MCF 10A (cell line): ENCODE measurements around the gene MAMSTR. TPM values are rescaled to one million over a fixed set of nuclear protein-coding genes. Genes with fewer than 3 reads are reported as not detected.

ENCODE experiments used
- BruUV-seq: library from RNA; stranded (reverse); fragments of 400-500 nt; replicated peaks from 2 replicates; lab custom pipeline; 2021; lab: Mats Ljungman, UMichigan
- CTCF ChIA-PET: fragments of 300-600 bp; sonication (Branson Sonifier 250); formaldehyde crosslinking; extraction: SDS; loops from one replicate; lab custom pipeline; 2021; ENCODE audit warnings: antibody characterized with exemption, inconsistent platforms; lab: Yijun Ruan, JAX
- POLR2A ChIA-PET: fragments of 300-600, 350-650 bp; sonication (Branson Sonifier 250); formaldehyde crosslinking; extraction: SDS; loops from one replicate; lab custom pipeline; 2020; ENCODE audit warnings: antibody characterized with exemption, inconsistent platforms; lab: Yijun Ruan, JAX
- DNase-seq: peaks from one replicate; pipeline ENCODE4 v3.0.0-alpha.2; 2018; ENCODE audit not compliant: unreplicated experiment
- H3K27ac Mint-ChIP-seq: one replicate; pipeline ENCODE4 v1.8.0; 2022; ENCODE audit warnings: mild to moderate bottlenecking, low read depth, mixed read lengths; ENCODE audit not compliant: unreplicated experiment
- H3K27me3 Mint-ChIP-seq: one replicate; pipeline ENCODE4 v1.8.0; 2022; ENCODE audit warnings: mixed read lengths; ENCODE audit not compliant: insufficient read depth, unreplicated experiment
- H3K36me3 Mint-ChIP-seq: one replicate; pipeline ENCODE4 v1.8.0; 2022; ENCODE audit warnings: mild to moderate bottlenecking, moderate library complexity, mixed read lengths; ENCODE audit not compliant: insufficient read depth, unreplicated experiment
- H3K4me1 Mint-ChIP-seq: one replicate; pipeline ENCODE4 v1.8.0; 2022; ENCODE audit warnings: mixed read lengths; ENCODE audit not compliant: insufficient read depth, unreplicated experiment
- H3K4me3 Mint-ChIP-seq: one replicate; pipeline ENCODE4 v1.8.0; 2022; ENCODE audit warnings: mild to moderate bottlenecking, moderate library complexity, mixed read lengths; ENCODE audit not compliant: unreplicated experiment
- H3K9me3 Mint-ChIP-seq: one replicate; pipeline ENCODE4 v1.8.0; 2022; ENCODE audit warnings: mixed read lengths; ENCODE audit not compliant: unreplicated experiment
- intact Hi-C: fragments of 100-400 bp; cut with micrococcal nuclease; formaldehyde crosslinking; loops from 2 replicates; pipeline ENCODE4 v1.14.1; 2022
- total RNA-seq: library from RNA; stranded (reverse); gene quantifications from 2 replicates; pipeline ENCODE4 v1.2.3, GENCODE V29; 2022
- TF ChIP-seq, protein P1 (sequence below): fragments of 200-600 bp; IDR thresholded peaks from one replicate; pipeline ENCODE4 v1.8.0; 2022; ENCODE audit warnings: antibody characterized with exemption, mild to moderate bottlenecking; ENCODE audit not compliant: unreplicated experiment

The MAMSTR gene
- total RNA-seq, 1 experiment from 2014 or later: 0.65 TPM

DNA sequence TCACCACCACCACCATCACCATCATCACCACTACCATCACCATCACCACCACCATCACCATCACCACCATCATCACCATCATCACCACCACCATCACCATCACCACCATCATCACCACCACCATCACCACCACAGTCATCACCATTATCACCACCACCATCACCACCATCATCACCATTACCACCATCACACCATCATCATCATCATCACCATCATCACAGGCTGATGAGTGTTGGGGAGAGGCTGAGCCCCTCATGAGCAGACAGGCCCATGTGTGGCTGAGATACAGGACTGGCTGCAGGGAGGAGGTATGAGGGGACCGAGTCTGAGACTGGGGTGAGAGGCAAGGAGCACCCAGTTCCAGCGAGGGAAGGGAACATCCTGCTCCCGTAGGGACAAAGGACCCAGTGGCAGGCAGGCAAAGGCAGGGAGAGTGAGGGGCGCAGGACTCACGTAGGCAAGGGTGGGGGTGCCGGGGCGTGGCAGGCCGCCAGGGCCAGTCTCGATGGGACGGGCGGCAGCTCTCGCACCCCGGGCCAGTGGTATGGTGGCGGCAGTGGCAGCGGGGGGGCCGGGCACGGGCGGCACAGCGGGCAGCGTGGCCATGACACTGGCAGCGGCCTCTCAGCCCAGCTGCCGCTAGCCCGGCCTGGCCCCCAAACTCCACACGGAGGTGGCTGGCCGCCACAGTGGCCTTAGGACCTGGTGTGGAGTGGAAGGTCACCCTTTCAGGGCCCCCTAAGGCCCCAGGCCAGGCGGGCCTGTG lies 49.4 kb downstream of the MAMSTR start:
- CTCF ChIA-PET: no interaction called here
- H3K9me3 Mint-ChIP-seq: peaks cover 18% of the 10 kb centered on the region
- H3K27me3 Mint-ChIP-seq: no peaks in the 10 kb centered on the region
- DNase-seq: no peak
- H3K4me1 Mint-ChIP-seq: no peaks in the 10 kb centered on the region
- TF ChIP-seq, protein P1, sequence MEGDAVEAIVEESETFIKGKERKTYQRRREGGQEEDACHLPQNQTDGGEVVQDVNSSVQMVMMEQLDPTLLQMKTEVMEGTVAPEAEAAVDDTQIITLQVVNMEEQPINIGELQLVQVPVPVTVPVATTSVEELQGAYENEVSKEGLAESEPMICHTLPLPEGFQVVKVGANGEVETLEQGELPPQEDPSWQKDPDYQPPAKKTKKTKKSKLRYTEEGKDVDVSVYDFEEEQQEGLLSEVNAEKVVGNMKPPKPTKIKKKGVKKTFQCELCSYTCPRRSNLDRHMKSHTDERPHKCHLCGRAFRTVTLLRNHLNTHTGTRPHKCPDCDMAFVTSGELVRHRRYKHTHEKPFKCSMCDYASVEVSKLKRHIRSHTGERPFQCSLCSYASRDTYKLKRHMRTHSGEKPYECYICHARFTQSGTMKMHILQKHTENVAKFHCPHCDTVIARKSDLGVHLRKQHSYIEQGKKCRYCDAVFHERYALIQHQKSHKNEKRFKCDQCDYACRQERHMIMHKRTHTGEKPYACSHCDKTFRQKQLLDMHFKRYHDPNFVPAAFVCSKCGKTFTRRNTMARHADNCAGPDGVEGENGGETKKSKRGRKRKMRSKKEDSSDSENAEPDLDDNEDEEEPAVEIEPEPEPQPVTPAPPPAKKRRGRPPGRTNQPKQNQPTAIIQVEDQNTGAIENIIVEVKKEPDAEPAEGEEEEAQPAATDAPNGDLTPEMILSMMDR: no peak
- no peaks in the 10 kb centered on the region for H3K36me3 Mint-ChIP-seq
- no peak overlapping the region for H3K4me3 Mint-ChIP-seq
- POLR2A ChIA-PET: no interaction called here
- BruUV-seq: no TSS peak
- intact Hi-C loops: no loop called here
- no peak overlapping the region for H3K27ac Mint-ChIP-seq

DNA sequence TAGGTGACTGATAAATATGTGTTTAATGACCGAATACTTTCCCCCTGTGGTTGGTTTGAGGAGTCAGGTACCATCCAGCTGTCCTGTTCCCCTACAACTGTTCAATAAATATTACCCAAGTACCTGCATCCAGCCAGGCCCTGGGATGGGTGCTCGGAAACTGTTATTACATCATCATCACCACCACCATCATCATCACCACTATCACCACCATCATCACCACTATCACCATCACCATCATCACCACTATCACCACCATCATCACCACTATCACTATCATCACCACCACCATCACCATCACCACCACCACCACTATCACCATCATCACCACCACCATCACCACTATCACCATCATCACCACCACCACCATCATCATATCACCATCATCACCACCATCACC lies 50.8 kb downstream of the MAMSTR start:
- Mint-ChIP-seq H3K4me3 (no peak overlapping the region), H3K36me3 (no peaks in the 10 kb centered on the region), H3K27ac (no peak overlapping the region), H3K27me3 (no peaks in the 10 kb centered on the region), H3K4me1 (no peaks in the 10 kb centered on the region), H3K9me3 (peaks cover 18% of the 10 kb centered on the region)
- CTCF ChIA-PET: no interaction called here
- POLR2A ChIA-PET: no interaction called here
- intact Hi-C loops: no loop called here
- no TSS peak for BruUV-seq
- no peak for DNase-seq
- TF ChIP-seq, protein P1: no peak

DNA sequence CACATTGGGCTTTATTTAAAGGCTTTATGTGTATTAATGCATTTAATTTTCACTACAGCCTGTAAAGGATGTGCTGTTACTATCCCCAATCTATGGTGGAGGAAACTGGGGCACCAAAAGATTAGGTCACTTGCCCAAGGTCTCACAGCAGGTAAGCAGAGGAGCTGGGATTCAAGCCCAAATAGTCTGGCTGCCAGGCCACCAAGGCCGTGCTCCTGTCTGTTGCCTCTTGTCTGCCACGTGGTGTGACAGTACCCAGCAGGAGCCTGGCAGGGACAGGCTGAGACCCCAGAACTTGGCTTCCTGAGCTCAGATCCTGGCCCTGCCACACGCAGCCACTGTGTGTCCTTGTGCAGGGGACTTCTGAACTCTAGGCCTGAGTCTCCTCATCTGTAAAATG lies 51.2 kb downstream of the MAMSTR start:
- POLR2A ChIA-PET: no interaction called here

DNA sequence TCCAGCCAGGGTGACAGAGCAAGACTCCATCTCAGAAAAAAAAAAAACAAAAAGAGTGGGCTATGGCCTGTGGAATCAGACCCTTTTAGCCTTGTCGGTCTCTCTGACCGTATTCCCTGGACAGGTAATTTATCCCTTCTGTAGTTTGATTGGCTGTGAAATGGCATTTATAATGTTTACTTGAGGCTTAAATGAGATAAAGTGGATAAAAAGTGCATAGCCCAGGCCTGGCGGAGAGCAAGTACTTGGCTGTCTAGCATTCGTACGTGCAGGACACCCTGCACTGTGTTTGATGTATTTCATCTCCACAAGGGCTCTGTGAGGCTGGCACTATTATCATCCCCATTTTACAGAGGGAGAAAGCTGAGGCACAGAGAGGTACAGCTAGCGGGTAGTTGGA lies 53.7 kb downstream of the MAMSTR start:
- CTCF ChIA-PET: interaction anchor here (0.7 to 2.0 kb wide), 2 partner anchors 9 to 176 kb away, joined by 3 to 12 read pairs; no protein-coding TSS in a partner anchor
- TF ChIP-seq, protein P1: no peak
- Mint-ChIP-seq H3K27ac (no peak overlapping the region), H3K4me1 (peaks cover 4% of the 10 kb centered on the region), H3K4me3 (no peak overlapping the region), H3K9me3 (peaks cover 18% of the 10 kb centered on the region), H3K36me3 (no peaks in the 10 kb centered on the region), H3K27me3 (no peaks in the 10 kb centered on the region)
- intact Hi-C loops: no loop called here
- POLR2A ChIA-PET: no interaction called here
- no peak for DNase-seq
- BruUV-seq: no TSS peak

More for the DNA sequence above, 51.2 kb downstream of the MAMSTR start:
- CTCF ChIA-PET: no interaction called here
- H3K4me1 Mint-ChIP-seq: no peaks in the 10 kb centered on the region
- no peak for DNase-seq
- intact Hi-C loops: no loop called here
- TF ChIP-seq, protein P1: no peak
- peaks cover 18% of the 10 kb centered on the region for H3K9me3 Mint-ChIP-seq
- no peaks in the 10 kb centered on the region for H3K36me3 Mint-ChIP-seq
- H3K4me3 Mint-ChIP-seq: no peak overlapping the region
- H3K27me3 Mint-ChIP-seq: no peaks in the 10 kb centered on the region
- H3K27ac Mint-ChIP-seq: no peak overlapping the region
- BruUV-seq: no TSS peak
